HG03045 (cell line): Measurements from ENCODE around the gene MPZL2.
"Not testable (repeated sequence)": the region's sequence is repeated elsewhere in the genome, so short reads cannot be mapped to it uniquely, and the experiment has no call there.

ENCODE experiments used
- ATAC-seq: cut with Tn5 transposase; IDR thresholded peaks from one replicate; pipeline ENCODE4 v1.9.1; 2021; ENCODE audit warnings: mild to moderate bottlenecking, moderate library complexity; ENCODE audit not compliant: unreplicated experiment

MPZL2 gene

DNA sequence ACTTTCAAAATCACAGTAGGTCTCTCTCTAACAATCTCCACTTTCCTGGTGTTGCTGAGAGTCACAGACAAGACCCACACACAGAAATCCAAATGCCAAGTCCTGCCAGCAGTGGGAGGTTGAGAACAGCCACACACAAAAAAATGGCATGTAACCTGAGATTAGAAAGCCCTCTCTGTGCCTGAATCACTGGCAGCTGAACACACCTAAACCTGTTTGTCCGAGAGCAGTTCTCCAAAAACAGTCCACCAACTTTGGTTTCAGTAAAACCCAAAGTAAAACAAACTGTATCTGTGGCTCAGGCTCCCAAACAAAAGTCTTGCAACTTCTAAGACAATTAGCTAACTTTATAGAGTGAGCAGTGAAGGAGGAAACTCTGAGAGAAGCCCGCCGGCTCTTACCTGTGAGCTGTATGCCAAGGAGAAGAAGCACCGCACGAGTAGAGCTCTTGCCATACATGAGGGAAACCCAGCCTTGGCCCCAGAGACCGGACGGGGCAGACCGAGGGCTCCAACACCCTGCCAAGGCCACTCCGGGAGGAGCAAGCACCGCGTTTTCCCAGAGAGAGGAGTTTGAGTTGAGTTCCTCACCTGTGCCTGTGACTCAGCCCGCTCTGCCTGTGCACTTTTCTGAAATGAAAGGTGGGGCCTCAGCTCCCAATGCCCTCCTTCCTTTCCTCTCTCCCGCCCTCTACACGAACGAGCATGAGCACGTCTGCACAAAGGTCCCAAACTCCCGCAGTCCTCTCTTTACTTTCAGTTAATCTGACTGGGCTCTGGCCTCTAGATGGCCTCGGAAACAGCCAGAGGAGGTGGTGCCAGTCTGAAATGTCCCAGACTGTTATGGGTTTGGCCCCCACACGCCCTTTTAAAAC is at the start of gene MPZL2:
MPZL2 (minus strand) TSS at position 603 of the 874 bp plus-strand sequence; CDS start at position 459, 144 bp downstream.
- ATAC-seq: no peak

DNA sequence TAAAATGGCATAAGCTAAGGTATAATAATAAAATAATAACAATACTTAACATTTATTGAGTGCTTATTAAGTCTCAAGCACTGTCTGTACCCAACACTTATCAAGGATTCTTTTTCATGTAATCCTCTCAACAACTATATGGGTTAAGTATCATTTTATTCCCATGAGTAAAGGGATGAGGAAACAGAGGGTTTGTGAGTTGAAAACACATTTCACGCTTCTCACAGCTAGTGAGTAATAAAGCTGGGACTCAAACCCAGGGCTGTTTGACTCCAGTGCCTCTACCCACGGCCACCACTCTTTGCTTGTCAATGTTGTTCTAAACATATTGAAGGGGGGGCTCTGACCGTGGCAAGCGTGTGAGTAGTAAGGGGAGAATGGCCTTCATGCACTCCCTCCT is 49.1 kb upstream of the MPZL2 start:
- ATAC-seq: no peak

DNA sequence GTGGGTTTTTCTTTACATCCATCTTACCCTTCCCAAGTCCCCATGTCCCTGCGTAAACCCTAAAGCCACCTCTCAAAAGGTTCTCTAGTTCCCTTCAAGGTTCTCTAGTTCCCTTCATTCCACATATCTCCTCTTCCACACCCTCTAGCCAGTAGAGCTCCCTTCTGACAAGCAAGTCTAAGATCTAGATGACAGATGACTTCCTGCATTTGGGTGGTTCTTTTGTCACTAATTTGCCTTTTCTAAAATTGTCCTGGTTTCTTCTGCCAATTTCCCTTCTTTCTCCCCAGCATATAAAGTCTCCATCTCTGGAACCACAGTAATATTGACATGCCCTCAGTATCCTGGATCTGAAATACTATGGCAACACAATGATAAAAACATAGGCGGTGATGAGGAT is 48.2 kb upstream of the MPZL2 start:
- ATAC-seq: no peak

- no peak for ATAC-seq
These were observed 47.4 kb upstream of the MPZL2 start for GRCh38 chr11:118311518-118311917.

GRCh38 chr11:118310781-118311485 is 46.8 kb upstream of the MPZL2 start:
- ATAC-seq: no peak

DNA sequence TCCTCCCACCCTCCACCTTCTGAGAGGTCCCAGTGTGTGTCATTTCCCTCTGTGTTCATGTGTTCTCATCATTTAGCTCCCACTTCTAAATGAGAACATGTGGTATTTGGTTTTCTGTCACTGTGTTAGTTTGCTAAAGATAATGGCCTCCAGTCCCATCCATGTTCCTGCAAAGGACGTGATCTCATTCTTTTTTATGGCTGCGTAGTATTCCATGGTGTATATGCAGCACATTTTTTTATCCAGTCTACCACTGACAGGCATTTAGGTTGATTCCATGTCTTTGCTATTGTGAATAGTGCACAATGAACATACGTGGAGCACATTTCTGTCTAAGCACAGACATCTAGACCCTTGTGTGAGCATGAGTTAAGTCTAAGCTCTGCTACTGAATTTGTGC is 46.2 kb upstream of the MPZL2 start:
- ATAC-seq: no peak

DNA sequence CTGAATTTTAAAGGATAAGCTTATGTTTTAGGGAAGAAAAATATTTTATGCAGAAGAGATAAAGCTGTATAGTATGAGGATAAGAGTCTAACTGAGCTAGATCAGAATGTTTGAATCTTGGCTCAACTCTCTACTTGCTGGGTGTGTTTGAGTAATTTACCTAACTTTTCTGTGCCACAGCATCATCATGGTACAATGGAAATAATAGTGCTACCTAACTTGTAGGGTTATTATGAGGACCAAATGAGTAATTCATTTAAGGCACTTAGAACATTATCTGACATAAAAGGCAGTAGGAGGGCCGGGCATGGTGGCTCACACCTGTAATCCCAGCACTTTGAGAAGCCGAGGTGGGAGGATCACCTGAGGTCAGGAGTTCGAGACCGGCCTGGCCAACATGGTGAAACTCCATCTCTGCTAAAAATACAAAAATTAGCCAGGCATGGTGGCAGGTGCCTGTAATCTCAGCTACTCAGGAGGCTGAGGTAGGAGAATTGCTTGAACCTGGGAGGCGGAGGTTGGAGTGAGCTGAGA is 45.0 kb upstream of the MPZL2 start:
- ATAC-seq: not testable (repeated sequence)

- no peak for ATAC-seq
These were observed 42.5 kb upstream of the MPZL2 start for GRCh38 chr11:118306556-118306955.

- ATAC-seq: no peak
These were observed 41.6 kb upstream of the MPZL2 start for GRCh38 chr11:118305726-118306125.

DNA sequence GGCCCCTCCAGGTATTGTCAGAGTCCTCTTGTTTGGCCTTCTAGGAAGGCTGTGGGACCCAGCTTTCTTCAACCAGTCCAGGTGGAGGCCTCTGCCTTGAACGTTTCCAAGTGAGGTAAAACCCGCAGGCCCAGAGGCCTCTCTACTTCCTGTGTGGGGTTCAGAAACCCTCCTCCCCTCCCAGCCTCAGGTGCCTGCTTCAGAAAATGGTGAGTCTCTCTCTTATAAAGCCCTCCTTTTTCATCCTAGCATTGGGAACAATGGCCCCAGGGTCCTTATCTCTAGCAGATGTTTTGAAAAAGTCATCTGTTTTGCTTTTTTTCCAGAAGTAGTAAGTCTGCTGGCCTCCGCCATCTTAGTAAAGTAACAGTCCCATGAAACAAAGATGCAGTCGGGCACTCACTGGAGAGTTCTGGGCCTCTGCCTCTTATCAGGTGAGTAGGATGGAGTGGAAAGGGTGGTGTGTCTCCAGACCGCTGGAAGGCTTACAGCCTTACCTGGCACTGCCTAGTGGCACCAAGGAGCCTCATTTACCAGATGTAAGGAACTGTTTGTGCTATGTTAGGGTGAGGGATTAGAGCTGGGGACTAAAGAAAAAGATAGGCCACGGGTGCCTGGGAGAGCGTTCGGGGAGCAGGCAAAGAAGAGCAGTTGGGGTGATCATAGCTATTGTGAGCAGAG is 40.6 kb upstream of the MPZL2 start, which contains the start of gene CD3E:
CD3E (plus strand) TSS at position 163 of the 681 bp plus-strand sequence; CDS start at position 386, 223 bp downstream.
- ATAC-seq: no peak

GRCh38 chr11:118304227-118304567 is 40.1 kb upstream of the MPZL2 start:
- no peak for ATAC-seq

DNA sequence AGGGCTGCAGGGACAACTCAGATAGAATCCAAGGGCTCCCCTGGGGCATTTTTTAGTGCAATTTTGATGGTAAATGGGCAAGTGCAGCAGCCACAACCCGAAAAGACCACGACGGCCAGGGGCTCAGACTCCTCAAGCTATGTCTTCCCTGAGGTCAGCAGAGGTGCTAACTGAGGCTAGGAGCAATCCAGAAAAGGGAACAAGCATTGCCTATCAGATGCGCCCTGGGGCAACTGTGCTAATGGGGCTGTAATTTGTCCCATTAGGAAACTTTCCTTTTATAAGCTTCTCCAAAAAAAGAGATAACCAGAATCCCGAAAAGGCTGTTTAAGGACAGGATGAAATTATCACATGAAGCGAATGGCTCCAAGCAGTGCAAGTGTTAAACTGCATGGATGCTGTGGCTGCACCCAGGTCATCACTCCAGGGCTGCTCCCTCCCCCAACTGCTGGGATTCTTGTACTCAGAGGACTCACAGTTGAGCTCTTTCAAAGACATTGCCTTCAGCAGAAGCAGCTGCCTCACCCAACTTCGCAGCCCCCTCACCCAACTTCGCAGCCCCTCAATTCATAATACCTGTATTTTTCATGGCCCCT is 37.6 kb upstream of the MPZL2 start:
- ATAC-seq: no peak

DNA sequence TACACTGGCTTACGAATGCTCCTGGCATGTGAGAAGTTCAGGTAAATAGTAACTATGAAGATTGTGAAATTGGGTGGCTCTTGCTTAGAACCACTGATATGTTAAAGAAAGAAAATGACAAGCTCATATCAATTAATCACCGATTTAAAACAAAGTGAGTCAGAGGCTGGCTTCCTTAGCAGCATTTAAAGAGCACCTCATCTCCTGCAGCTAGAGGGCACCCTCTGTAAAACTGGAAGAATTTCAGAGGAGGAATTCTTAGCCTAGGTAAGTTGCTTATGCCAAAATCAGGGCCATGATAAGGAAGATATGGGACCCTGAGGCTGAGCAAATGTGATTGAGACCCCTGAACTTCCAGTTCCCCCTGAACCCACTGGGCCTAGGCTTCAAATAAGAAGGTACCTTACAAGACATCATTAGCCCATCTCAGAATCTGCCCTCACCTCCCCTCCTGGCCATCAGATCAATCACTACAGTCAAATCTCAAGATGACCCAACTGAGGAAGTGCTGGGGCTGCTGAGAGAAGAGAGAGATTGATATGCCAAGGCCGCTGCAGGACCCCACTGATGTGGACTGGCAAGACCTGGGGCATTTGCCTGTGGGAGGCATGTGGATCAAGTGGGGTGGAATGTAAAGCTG is 31.8 kb upstream of the MPZL2 start:
- no peak for ATAC-seq

DNA sequence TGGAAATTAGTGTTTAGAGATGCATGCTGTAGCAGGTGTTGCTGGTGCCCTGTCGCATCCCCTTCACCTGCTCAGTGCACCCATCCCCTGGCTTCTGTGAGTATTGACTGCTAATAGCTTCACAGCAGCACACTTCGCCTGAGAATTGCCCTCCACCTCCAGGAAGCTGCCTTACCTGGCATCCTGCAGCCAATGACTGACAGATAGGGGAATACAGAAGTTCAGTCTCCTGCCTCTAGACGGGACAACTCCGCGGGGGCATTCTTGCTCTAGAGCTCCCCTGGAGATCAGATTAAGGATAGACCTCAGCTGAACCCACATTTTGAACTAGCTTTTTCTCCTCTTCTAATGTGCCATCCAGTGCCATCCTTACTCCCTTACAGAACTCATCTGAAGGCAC is 31.1 kb upstream of the MPZL2 start:
- ATAC-seq: no peak

GRCh38 chr11:118294053-118294452 is 30.0 kb upstream of the MPZL2 start:
- ATAC-seq: no peak

GRCh38 chr11:118291477-118292135 is 27.5 kb upstream of the MPZL2 start:
- ATAC-seq: no peak

GRCh38 chr11:118290923-118291322 is 26.8 kb upstream of the MPZL2 start:
- ATAC-seq: no peak

DNA sequence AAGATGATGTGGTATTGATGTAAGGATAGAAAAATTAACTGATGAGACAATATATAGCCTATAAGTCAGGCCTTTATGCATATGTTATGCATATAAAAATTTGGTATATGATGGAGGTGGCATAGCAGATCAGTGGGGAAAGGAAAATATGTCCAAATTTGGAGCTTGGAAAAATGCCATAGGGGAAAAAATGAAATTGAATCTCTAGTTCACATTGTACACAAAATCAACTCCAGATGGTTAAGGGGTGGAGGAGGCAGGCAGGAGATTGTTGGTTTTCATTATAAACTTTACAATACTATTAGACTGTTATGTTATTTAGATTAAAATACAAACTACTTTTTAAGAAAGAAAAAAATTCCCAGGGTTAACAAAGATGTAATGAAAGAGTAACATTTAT is 25.3 kb upstream of the MPZL2 start:
- no peak for ATAC-seq

DNA sequence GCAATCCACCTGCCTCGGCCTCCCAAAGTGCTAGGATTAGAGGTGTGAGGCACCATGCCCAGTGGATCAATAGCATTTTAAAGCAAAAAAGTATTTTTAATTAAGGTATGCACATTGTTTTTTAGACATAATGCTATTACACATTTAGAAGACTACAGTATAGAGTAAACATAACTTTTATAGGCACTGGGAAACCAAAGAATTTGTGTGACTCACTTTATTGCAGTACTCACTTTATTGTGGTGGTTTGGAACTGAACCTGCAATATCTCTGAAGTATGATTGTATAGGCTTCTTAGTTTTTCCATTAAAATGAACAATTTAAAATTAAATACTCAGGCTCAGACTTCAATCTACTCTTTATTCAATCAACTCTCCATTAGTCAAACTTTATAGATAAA is 22.9 kb upstream of the MPZL2 start:
- no peak for ATAC-seq

DNA sequence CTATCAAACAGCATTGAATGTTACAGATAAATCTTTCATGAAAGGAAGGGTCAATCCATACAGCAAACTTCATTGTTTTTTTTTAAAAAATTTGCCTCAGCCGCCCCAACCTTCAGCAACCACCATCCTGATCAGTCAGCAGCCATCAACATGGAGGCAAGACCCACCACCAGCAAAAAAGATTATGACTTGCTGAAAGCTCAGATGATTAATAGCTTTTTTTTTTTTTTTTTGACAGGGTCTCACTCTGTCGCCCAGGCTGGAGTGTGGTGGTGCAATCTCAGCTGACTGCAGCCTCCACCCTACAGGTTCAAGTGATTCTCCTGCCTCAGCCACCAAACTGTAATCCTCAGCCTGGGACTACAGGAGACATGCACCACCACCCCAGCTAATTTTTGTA is 22.4 kb upstream of the MPZL2 start:
- no peak for ATAC-seq
